Upper lobe of right lung (tissue), 1 donor: ENCODE data around the gene FOXC2. TPM values are rescaled to one million over a fixed set of nuclear protein-coding genes. Genes with fewer than 3 reads are reported as not detected.
A peak's percentile ranks its signal among the peaks of the same experiment; 100 is the strongest.

Experiments
- ATAC-seq: fragments of 200-7000 bp; cut with Tn5 transposase; one replicate; pipeline ENCODE4 v1.9.1; 2020; ENCODE audit warnings: mild to moderate bottlenecking, moderate library complexity
- DNase-seq: peaks from one replicate; pipeline ENCODE4 v3.0.0-alpha.2; 2020
- H3K27ac ChIP-seq: fragments of 200-600 bp; one replicate; pipeline ENCODE4 v1.8.0; 2022
- H3K27me3 ChIP-seq: fragments of 200-600 bp; one replicate; pipeline ENCODE4 v1.8.0; 2022; ENCODE audit warnings: mild to moderate bottlenecking
- H3K36me3 ChIP-seq: fragments of 200-600 bp; one replicate; pipeline ENCODE4 v1.8.0; 2022
- H3K4me1 ChIP-seq: fragments of 200-600 bp; one replicate; pipeline ENCODE4 v1.8.0; 2022
- H3K4me3 ChIP-seq: fragments of 200-600 bp; one replicate; pipeline ENCODE4 v1.8.0; 2022; ENCODE audit warnings: mild to moderate bottlenecking
- H3K9me3 ChIP-seq: fragments of 200-600 bp; one replicate; pipeline ENCODE4 v1.8.0; 2022
- CTCF ChIP-seq: fragments of 200-600 bp; IDR thresholded peaks from one replicate; pipeline ENCODE4 v1.8.0; 2022; ENCODE audit warnings: antibody characterized with exemption
- intact Hi-C: fragments of 100-400 bp; cut with DNase I; formaldehyde crosslinking; loops from one replicate; pipeline ENCODE4 v1.11.0; 2022
- total RNA-seq: library from RNA; stranded (reverse); fragmentation: NEBNext Ultra II Directional; extraction: Animal tissue kit (Norgen Biotek cat#: 25700); gene quantifications from one replicate; pipeline ENCODE4 v1.2.1, GENCODE V29; 2021
- donor health status: DM: no; HTN: yes; CAD: no; lungs with severe emphysema.

Gene FOXC2
- total RNA-seq, 1 donor from 2014 or later: 1.1 TPM

DNA sequence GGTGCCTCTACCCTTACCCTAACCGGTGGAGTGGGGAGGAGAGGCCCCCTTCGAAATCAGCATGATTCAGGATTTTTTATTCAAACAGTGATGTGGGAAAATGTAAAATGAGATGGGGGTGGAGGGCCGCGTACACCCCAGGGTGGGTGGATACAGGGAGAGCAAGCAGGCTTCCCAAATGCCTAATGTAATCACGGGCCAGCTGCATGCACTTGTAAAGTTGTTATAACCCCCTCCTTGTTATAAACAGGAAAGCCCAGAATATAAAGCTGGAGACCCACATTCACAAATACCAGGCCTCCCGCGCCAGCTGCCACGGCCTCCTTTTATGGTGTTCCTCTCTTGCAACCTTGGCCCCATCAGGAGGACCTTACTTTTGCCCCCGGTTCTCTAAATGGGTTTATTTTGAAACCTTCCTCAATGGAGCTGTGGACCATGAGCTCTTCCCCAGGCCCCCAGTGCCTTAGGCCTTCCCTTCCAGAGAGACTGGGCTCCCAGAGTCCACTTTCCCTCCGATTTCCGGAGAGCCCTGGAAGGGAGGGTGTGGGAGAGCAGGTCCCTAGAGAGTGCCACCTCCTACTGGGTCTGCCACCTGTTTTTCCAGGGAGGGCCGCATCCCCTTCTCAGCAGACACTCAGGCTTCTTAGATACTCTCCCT lies 10.8 kb downstream of the FOXC2 start:
- Histone ChIP-seq H3K4me3 (no peak overlapping the region), H3K4me1 (peaks cover 11% of the 10 kb centered on the region), H3K9me3 (no peaks in the 10 kb centered on the region), H3K27me3 (peaks cover 86% of the 10 kb centered on the region), H3K27ac (peak overlapping the region; percentile 42), H3K36me3 (no peaks in the 10 kb centered on the region)
- intact Hi-C loops: loop anchor here (10.0 kb wide), 1 partner anchor 187 kb away; no protein-coding TSS in a partner anchor
- DNase-seq (no peak), ATAC-seq (no peak)
- TF ChIP-seq CTCF: no peak

- Histone ChIP-seq H3K27me3 (peaks cover 79% of the 10 kb centered on the region), H3K4me3 (peak within 1 kb of the TSS; percentile 25), H3K9me3 (no peaks in the 10 kb centered on the region), H3K36me3 (no peaks in the 10 kb centered on the region), H3K27ac (peak within 1 kb of the TSS; percentile 42), H3K4me1 (peaks cover 11% of the 10 kb centered on the region)
- DNase-seq (no peak), ATAC-seq (no peak)
- no peak for TF ChIP-seq CTCF
- intact Hi-C loops: loop anchor here (10.0 kb wide), 1 partner anchor 187 kb away; no protein-coding TSS in a partner anchor
Measured at GRCh38 chr16:86578061-86578599, 11.5 kb downstream of the FOXC2 start, which contains the start of gene FOXL1. Gene FOXL1, plus strand, starts transcription at chr16:86578549. Its CDS starts 175 bp downstream, at chr16:86578724.

DNA sequence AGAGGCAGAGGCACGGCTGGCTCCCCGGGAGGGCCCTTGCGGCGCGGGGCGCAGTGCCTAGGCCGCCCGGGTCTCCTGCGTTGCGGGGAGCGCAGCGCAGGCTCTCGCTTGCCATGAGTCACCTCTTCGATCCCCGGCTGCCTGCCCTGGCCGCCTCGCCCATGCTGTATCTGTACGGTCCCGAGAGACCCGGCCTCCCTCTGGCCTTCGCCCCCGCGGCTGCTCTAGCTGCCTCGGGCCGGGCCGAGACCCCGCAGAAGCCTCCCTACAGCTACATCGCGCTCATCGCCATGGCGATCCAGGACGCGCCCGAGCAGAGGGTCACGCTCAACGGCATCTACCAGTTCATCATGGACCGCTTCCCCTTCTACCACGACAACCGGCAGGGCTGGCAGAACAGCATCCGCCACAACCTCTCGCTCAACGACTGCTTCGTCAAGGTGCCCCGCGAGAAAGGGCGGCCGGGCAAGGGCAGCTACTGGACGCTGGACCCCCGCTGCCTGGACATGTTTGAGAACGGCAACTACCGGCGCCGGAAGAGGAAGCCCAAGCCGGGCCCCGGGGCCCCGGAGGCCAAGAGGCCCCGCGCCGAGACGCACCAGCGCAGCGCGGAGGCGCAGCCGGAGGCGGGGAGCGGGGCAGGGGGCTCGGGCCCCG lies 12.1 kb downstream of the FOXC2 start:
- H3K4me1 ChIP-seq: peaks cover 11% of the 10 kb centered on the region
- no peaks in the 10 kb centered on the region for H3K36me3 ChIP-seq
- peak overlapping the region; percentile 36 for H3K27ac ChIP-seq
- H3K9me3 ChIP-seq: no peaks in the 10 kb centered on the region
- H3K4me3 ChIP-seq: peak overlapping the region; percentile 25
- H3K27me3 ChIP-seq: peaks cover 73% of the 10 kb centered on the region
- intact Hi-C loops: loop anchor here (10.0 kb wide), 1 partner anchor 186 kb away; no protein-coding TSS in a partner anchor
- no peak for TF ChIP-seq CTCF
- no peak for DNase-seq
- peak; percentile 16 for ATAC-seq

DNA sequence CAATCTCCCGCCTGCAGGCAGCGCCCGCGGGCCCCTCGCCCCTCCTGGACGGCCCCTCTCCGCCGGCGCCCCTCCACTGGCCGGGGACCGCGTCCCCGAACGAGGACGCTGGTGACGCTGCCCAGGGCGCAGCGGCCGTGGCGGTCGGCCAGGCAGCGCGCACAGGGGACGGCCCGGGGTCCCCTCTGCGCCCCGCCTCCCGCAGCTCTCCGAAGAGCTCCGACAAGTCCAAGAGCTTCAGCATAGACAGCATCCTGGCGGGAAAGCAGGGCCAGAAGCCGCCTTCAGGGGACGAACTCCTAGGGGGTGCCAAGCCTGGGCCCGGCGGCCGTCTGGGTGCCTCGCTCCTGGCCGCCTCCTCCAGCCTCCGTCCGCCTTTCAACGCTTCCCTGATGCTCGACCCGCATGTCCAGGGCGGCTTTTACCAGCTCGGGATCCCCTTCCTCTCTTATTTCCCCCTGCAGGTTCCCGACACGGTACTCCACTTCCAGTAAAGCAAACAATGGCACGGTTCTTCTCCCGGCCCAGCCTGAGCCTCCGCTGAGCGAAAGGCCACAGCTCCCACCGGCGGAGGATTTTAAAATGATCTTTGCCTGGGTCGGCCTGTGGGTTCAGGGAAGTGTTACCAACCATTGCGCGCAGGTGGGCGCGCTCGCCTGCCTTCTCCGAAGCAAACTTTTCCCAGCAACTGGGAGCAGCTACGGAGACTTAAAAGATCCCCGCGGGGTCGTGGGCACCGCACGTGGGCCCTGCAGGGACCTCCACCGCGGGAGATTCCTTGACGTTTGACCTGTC lies 12.8 kb downstream of the FOXC2 start:
- intact Hi-C loops: loop anchor here (10.0 kb wide), 1 partner anchor 185 kb away; no protein-coding TSS in a partner anchor
- H3K27me3 ChIP-seq: peaks cover 65% of the 10 kb centered on the region
- no peak overlapping the region for H3K27ac ChIP-seq
- DNase-seq (no peak), ATAC-seq (no peak)
- H3K36me3 ChIP-seq: no peaks in the 10 kb centered on the region
- H3K4me3 ChIP-seq: peak overlapping the region; percentile 25
- peaks cover 11% of the 10 kb centered on the region for H3K4me1 ChIP-seq
- TF ChIP-seq CTCF: no peak
- H3K9me3 ChIP-seq: no peaks in the 10 kb centered on the region

- H3K27ac ChIP-seq: no peak overlapping the region
- DNase-seq: no peak
- no peaks in the 10 kb centered on the region for H3K9me3 ChIP-seq
- intact Hi-C loops: no loop called here
- ATAC-seq: no peak
- H3K36me3 ChIP-seq: no peaks in the 10 kb centered on the region
- peaks cover 11% of the 10 kb centered on the region for H3K4me1 ChIP-seq
- H3K4me3 ChIP-seq: no peak overlapping the region
- H3K27me3 ChIP-seq: peaks cover 61% of the 10 kb centered on the region
- TF ChIP-seq CTCF: no peak
Measured at GRCh38 chr16:86580063-86580790, 13.6 kb downstream of the FOXC2 start.
